PFSK-1 (cell line): ENCODE measurements around the gene MIPOL1.

Source experiments
- FOXP2 ChIP-seq: optimal IDR thresholded peaks from 2 replicates; pipeline ENCODE3; 2011; ENCODE audit warnings: borderline replicate concordance, control low read depth, inconsistent platforms; ENCODE audit not compliant: insufficient read depth; ENCODE audit errors: extremely low read length, extremely low read depth
- POLR2AphosphoS5 ChIP-seq: IDR thresholded peaks from 2 replicates; pipeline ENCODE4 v1.6.1; 2012; ENCODE audit warnings: low read depth, mild to moderate bottlenecking, control low read depth, low read length, moderate library complexity
- SIN3A ChIP-seq: IDR thresholded peaks from 2 replicates; pipeline ENCODE4 v1.6.1; 2012; ENCODE audit warnings: mild to moderate bottlenecking, low read length, moderate library complexity, borderline replicate concordance; ENCODE audit not compliant: insufficient read depth
- TAF1 ChIP-seq: IDR thresholded peaks from 2 replicates; pipeline ENCODE4 v1.6.1; 2012; ENCODE audit warnings: low read length, control low read depth, borderline replicate concordance; ENCODE audit not compliant: insufficient read depth
- TF ChIP-seq, protein P1 (sequence below), 2 experiments: IDR thresholded peaks; 2 replicates each; pipeline versions ENCODE4 v1.6.1 to v1.8.0; 2011 to 2012; ENCODE audit warnings: low read depth in 2 of 2, low read length in 2 of 2, control low read depth in 1 of 2, inconsistent platforms in 1 of 2, mild to moderate bottlenecking in 1 of 2, moderate library complexity in 1 of 2; ENCODE audit not compliant: insufficient read depth in 1 of 2

The MIPOL1 gene

DNA sequence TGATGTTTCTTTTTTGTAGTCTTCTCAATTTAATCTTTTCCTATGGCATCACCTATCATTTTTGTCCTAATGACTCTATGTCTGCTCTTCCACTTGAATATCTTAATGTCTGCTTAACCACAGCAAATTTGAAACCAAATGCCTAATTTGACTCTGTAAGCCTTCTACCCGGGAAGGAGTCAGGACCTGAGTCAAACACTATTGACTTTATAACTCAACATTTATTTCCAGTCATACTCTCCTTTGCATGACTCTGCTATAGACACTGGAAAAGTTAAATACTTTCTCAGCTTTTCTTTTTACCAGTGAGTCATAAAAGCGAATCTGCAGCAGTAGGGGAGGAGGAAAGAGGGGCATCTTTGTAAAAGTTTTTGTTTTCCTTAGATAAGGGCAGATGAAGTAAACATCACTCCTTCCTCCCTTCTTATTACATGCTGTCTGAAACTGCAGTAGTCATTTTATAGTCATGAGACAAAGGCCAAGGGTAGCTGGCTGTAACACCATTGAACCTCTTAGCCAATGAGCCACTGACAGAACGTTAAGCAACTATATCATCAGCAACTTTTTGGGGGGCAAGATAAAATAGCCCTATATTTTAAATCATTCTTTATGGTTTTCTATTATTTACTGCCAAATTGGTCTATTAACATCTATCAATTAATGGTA is 179.3 kb downstream of the MIPOL1 start:
- TF ChIP-seq SIN3A (no peak), FOXP2 (no peak)

GRCh38 chr14:37384870-37385596 is 187.3 kb downstream of the MIPOL1 start:
- TF ChIP-seq, protein P1, sequence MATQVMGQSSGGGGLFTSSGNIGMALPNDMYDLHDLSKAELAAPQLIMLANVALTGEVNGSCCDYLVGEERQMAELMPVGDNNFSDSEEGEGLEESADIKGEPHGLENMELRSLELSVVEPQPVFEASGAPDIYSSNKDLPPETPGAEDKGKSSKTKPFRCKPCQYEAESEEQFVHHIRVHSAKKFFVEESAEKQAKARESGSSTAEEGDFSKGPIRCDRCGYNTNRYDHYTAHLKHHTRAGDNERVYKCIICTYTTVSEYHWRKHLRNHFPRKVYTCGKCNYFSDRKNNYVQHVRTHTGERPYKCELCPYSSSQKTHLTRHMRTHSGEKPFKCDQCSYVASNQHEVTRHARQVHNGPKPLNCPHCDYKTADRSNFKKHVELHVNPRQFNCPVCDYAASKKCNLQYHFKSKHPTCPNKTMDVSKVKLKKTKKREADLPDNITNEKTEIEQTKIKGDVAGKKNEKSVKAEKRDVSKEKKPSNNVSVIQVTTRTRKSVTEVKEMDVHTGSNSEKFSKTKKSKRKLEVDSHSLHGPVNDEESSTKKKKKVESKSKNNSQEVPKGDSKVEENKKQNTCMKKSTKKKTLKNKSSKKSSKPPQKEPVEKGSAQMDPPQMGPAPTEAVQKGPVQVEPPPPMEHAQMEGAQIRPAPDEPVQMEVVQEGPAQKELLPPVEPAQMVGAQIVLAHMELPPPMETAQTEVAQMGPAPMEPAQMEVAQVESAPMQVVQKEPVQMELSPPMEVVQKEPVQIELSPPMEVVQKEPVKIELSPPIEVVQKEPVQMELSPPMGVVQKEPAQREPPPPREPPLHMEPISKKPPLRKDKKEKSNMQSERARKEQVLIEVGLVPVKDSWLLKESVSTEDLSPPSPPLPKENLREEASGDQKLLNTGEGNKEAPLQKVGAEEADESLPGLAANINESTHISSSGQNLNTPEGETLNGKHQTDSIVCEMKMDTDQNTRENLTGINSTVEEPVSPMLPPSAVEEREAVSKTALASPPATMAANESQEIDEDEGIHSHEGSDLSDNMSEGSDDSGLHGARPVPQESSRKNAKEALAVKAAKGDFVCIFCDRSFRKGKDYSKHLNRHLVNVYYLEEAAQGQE (IDR thresholded peaks at IDR 0.05; ENCODE audit: insufficient read depth in 1 of 2, low read depth in 2 of 2, low read length in 2 of 2) = no peak
- no peak for TF ChIP-seq FOXP2
- TF ChIP-seq TAF1 = no peak
- TF ChIP-seq SIN3A = no peak
- no peak for TF ChIP-seq POLR2AphosphoS5

GRCh38 chr14:37397941-37398215 is 200.1 kb downstream of the MIPOL1 start:
- no peak for TF ChIP-seq FOXP2
- TF ChIP-seq TAF1 = no peak
- TF ChIP-seq POLR2AphosphoS5 = no peak
- no peak for TF ChIP-seq SIN3A
- TF ChIP-seq, protein P1 (IDR thresholded peaks at IDR 0.05; ENCODE audit: insufficient read depth in 1 of 2, low read depth in 2 of 2, low read length in 2 of 2) = no peak

DNA sequence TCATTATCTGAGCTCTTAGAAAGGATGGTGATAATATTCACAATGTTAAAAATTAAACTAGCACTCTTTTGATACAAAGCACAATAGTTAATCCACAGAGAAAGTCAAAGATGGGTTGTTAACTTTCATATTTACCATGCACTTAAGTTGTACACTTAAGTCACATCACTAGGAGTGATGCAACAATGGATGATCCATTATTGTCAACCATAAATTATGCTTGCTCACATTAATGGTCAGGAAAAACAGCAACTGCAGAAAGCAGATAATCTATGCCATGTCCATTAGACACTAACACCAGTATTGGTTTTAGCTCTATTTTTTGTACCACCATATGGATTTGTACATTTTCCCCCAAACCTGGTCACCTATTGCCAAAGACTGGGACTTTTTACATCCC is 201.8 kb downstream of the MIPOL1 start:
- TF ChIP-seq FOXP2 (no peak), SIN3A (no peak), POLR2AphosphoS5 (no peak), TAF1 (no peak)
- TF ChIP-seq, protein P1 (IDR thresholded peaks at IDR 0.05; ENCODE audit: insufficient read depth in 1 of 2, low read depth in 2 of 2, low read length in 2 of 2) = no peak

GRCh38 chr14:37401093-37401492 is 203.4 kb downstream of the MIPOL1 start:
- TF ChIP-seq POLR2AphosphoS5 (no peak), TAF1 (no peak)

- TF ChIP-seq SIN3A = no peak
- TF ChIP-seq, protein P1 (IDR thresholded peaks at IDR 0.05; ENCODE audit: insufficient read depth in 1 of 2, low read depth in 2 of 2, low read length in 2 of 2) = no peak
- TF ChIP-seq FOXP2 = no peak
- no peak for TF ChIP-seq POLR2AphosphoS5
- no peak for TF ChIP-seq TAF1
Measured at GRCh38 chr14:37403626-37404025, 205.9 kb downstream of the MIPOL1 start.
